ENCODE measurements around the gene ARL2BP. TPM values are rescaled to one million over a fixed set of nuclear protein-coding genes. Genes with fewer than 3 reads are reported as not detected.

ARL2BP gene
- total RNA-seq, 2 donors from 2014 or later = 56.4 to 80.4 TPM

DNA sequence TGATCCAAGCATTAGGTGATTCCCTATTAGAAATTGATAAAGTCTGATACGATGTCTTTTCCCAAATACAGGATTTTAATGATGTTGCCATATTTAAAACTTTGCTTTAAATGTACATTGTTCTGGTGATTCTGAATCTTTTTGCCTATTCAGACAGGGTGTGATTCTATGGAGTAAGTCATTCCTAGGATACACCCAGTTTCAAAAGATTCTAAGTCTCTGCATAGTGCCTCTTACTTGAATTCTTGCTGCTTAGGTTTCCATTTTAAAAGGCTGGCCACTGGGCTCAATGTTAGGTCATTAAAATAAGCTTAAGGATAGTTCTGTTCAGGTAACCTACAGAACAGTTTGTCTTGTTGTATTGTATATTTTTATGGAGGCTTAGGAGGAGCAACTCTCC is 22.0 kb upstream of the ARL2BP start:
- Histone ChIP-seq H3K9me3 (peaks cover 0 to 13% of the 10 kb centered on the region in 2 donors), H3K36me3 (peaks cover 84% of the 10 kb centered on the region), H3K4me3 (no peak overlapping the region), H3K4me1 (no peaks in the 10 kb centered on the region), H3K27me3 (no peaks in the 10 kb centered on the region), H3K27ac (no peak overlapping the region)
- TF ChIP-seq, protein P1, sequence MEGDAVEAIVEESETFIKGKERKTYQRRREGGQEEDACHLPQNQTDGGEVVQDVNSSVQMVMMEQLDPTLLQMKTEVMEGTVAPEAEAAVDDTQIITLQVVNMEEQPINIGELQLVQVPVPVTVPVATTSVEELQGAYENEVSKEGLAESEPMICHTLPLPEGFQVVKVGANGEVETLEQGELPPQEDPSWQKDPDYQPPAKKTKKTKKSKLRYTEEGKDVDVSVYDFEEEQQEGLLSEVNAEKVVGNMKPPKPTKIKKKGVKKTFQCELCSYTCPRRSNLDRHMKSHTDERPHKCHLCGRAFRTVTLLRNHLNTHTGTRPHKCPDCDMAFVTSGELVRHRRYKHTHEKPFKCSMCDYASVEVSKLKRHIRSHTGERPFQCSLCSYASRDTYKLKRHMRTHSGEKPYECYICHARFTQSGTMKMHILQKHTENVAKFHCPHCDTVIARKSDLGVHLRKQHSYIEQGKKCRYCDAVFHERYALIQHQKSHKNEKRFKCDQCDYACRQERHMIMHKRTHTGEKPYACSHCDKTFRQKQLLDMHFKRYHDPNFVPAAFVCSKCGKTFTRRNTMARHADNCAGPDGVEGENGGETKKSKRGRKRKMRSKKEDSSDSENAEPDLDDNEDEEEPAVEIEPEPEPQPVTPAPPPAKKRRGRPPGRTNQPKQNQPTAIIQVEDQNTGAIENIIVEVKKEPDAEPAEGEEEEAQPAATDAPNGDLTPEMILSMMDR (IDR thresholded peaks at IDR 0.05) = no peak
- DNase-seq (ENCODE audit: low spot score) = no peak

DNA sequence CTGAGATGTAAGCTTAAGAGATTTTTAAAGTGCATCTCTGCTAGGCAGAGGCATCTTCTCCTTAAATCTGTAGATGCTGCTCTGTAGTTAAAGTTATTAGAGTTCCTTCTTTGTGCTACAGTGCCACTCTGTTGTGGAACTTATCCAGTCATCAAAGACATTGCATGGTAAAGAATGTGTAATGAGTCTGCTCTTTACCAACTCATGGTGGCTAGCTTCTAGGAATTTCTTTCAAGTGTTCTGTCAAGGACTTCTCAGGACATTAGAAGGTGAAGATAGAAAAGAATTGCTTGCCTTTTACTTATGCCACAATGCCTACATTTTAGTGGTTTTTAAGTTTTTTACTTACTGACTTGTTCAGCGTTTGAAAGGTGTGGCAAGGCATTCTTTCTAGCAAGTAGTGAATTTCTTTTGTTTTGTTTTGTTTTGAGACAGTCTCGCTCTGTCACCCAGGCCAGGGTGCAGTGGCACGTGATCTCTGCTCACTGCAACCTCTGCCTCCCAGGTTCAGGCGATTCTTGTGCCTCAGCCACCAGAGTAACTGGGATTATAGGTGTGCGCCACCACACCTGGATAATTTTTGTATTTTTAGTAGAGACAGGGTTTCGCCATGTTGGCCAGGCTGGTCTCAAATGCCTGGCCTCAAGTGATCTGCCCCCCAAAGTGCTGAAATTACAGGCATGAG is 20.3 kb upstream of the ARL2BP start:
- H3K27ac ChIP-seq = no peak overlapping the region
- no peaks in the 10 kb centered on the region for H3K27me3 ChIP-seq
- peaks cover 80% of the 10 kb centered on the region for H3K36me3 ChIP-seq
- TF ChIP-seq, protein P1 (IDR thresholded peaks at IDR 0.05) = no peak
- H3K9me3 ChIP-seq = peaks cover 0 to 2% of the 10 kb centered on the region in 2 donors
- no peak overlapping the region for H3K4me3 ChIP-seq
- H3K4me1 ChIP-seq = no peaks in the 10 kb centered on the region
- DNase-seq (ENCODE audit: low spot score) = no peak

DNA sequence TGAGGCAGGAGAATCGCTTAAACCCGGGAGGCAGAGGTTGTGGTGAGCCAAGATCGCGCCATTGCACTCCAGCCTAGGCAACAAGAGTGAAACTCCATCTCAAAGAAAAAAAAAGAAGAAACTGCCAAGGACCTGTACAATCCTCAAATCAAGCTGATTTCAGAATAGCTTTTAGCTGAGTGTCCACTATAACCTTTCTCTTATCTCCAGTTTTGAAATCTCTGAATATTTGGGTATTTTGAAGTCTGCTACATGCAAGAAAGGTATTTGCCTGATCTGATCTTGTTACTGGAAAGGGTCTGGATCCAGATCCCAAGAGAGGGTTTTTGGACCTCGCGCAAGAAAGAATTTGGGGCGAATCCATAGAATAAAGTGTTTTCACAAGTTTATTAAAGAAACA is 19.1 kb upstream of the ARL2BP start:
- TF ChIP-seq, protein P1 (IDR thresholded peaks at IDR 0.05) = no peak

DNA sequence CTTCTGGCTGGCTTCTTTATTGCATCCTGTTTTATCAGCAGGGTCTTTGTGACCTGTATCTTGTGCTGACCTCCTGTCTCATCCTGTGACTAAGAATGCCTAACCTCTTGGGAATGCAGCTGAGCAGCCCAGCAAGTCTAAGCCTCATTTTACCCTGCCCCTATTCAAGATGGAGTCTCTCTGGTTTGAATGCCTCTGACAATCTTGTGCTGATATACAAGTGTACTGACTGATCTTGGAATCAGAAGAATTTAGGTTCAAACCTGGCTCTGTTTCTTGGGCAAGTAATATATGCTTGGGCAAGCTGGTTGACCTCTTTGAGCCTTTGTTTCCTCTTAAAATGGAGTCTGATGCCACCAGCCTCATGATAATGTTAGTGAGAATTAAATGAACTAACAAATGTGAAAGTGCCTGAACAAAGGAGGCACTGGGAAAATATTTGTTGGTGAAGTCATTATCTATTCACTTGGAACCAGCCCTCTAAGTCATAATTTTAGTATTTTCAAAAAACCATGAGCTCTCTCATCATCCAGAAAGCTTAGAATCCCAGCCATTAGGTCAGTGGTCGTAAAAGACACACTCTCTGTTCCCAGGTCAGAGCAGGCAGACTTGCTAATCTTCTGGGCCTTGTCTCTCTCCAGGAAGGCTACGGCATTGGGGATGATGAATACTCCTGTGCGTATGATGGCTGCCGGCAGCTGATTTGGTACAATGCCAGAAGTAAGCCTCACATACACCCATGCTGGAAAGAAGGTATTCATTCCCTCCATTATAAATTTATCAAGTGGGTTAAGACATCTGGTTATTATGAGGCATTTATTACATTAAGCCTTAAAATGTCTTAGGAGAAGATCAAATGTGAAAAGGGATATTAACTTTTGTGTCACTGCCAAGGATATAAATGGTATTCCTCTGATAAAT is 18.1 kb upstream of the ARL2BP start:
- TF ChIP-seq, protein P1 (IDR thresholded peaks at IDR 0.05) = no peak

More for the DNA sequence above, 19.1 kb upstream of the ARL2BP start:
- Histone ChIP-seq H3K27me3 (no peaks in the 10 kb centered on the region), H3K27ac (no peak overlapping the region), H3K36me3 (peaks cover 82% of the 10 kb centered on the region), H3K4me3 (no peak overlapping the region), H3K9me3 (no peaks in the 10 kb centered on the region), H3K4me1 (no peaks in the 10 kb centered on the region)
- DNase-seq (ENCODE audit: low spot score) = no peak

DNA sequence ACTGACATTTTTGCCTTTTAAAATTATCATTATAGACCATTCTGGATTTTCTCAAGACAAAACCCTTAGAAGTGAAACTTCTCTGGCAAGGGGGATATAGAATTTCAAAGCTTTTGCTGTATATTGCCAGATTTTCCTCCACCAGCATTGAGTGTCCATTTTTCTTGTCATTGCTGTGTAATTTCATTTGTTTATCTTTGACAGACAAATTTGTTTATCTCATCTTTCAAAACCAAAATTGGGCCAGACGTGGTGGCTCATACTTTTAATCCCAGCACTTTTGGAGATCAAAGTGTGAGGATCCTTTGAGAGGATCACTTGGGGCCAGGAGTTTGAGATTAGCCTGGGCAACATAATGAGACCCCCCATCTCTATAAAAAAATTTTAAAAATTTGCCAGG is 16.0 kb upstream of the ARL2BP start:
- Histone ChIP-seq H3K27me3 (no peaks in the 10 kb centered on the region), H3K4me3 (no peak overlapping the region), H3K4me1 (no peaks in the 10 kb centered on the region), H3K9me3 (no peaks in the 10 kb centered on the region), H3K36me3 (peaks cover 90% of the 10 kb centered on the region), H3K27ac (no peak overlapping the region)
- TF ChIP-seq, protein P1 (IDR thresholded peaks at IDR 0.05) = no peak
- no peak for DNase-seq (ENCODE audit: low spot score)

More for the DNA sequence above, 18.1 kb upstream of the ARL2BP start:
- Histone ChIP-seq H3K4me1 (no peaks in the 10 kb centered on the region), H3K36me3 (peaks cover 82% of the 10 kb centered on the region), H3K27ac (no peak overlapping the region), H3K4me3 (no peak overlapping the region), H3K27me3 (no peaks in the 10 kb centered on the region), H3K9me3 (no peaks in the 10 kb centered on the region)
- no peak for DNase-seq (ENCODE audit: low spot score)

Data from right atrium auricular region (tissue), 2 donors.